Activated CD8-positive, alpha-beta T cell treated with anti-CD3 and anti-CD28 coated beads for 36 hours (primary cell): ENCODE measurements around the gene ROCK2. TPM values are rescaled to one million over a fixed set of nuclear protein-coding genes. Genes with fewer than 3 reads are reported as not detected.

Experiments used
- ATAC-seq: fragments of 200-7000 bp; cut with Tn5 transposase; one replicate; pipeline ENCODE4 v1.10.0; 2021; ENCODE audit warnings: mild to moderate bottlenecking, moderate library complexity
- CTCF ChIA-PET: fragments of 350-600 bp; sonication (Branson Sonifier 250); formaldehyde crosslinking; loops from one replicate; lab custom pipeline; 2021; ENCODE audit warnings: antibody characterized with exemption; lab: Charles Lee
- POLR2A ChIA-PET: fragments of 350-600 bp; sonication (Branson Sonifier 250); formaldehyde crosslinking; loops from one replicate; lab custom pipeline; 2021; ENCODE audit warnings: antibody characterized with exemption; lab: Charles Lee
- DNase-seq: peaks from one replicate; pipeline ENCODE4 v3.0.0-alpha.2; 2020
- H3K27ac Mint-ChIP-seq: one replicate; pipeline ENCODE4 v1.8.0; 2021; ENCODE audit warnings: mild to moderate bottlenecking, mixed read lengths
- H3K27me3 Mint-ChIP-seq: one replicate; pipeline ENCODE4 v1.8.0; 2021; ENCODE audit warnings: mixed read lengths
- H3K36me3 Mint-ChIP-seq: one replicate; pipeline ENCODE4 v1.8.0; 2021; ENCODE audit warnings: low read depth, mixed read lengths
- H3K4me1 Mint-ChIP-seq: one replicate; pipeline ENCODE4 v1.8.0; 2021; ENCODE audit warnings: low read depth, mixed read lengths
- H3K4me3 Mint-ChIP-seq: one replicate; pipeline ENCODE4 v1.8.0; 2021; ENCODE audit warnings: mild to moderate bottlenecking, moderate library complexity, mixed read lengths
- H3K9me3 Mint-ChIP-seq: one replicate; pipeline ENCODE4 v1.8.0; 2021; ENCODE audit warnings: mixed read lengths
- intact Hi-C: fragments of 100-400 bp; cut with micrococcal nuclease; formaldehyde crosslinking; loops from one replicate; pipeline ENCODE4 v1.10.0; 2022
- total RNA-seq, 2 experiments: library from RNA; stranded (reverse); gene quantifications; one replicate each; pipeline ENCODE4 v1.2.3, GENCODE V29; 2021
- TF ChIP-seq, protein P1 (sequence below): fragments of 200-600 bp; IDR thresholded peaks from one replicate; pipeline ENCODE4 v1.8.0; 2022; ENCODE audit warnings: antibody characterized with exemption, mild to moderate bottlenecking

ROCK2 gene
- total RNA-seq, 2 experiments from 2014 or later, result 12.7 to 13.9 TPM

DNA sequence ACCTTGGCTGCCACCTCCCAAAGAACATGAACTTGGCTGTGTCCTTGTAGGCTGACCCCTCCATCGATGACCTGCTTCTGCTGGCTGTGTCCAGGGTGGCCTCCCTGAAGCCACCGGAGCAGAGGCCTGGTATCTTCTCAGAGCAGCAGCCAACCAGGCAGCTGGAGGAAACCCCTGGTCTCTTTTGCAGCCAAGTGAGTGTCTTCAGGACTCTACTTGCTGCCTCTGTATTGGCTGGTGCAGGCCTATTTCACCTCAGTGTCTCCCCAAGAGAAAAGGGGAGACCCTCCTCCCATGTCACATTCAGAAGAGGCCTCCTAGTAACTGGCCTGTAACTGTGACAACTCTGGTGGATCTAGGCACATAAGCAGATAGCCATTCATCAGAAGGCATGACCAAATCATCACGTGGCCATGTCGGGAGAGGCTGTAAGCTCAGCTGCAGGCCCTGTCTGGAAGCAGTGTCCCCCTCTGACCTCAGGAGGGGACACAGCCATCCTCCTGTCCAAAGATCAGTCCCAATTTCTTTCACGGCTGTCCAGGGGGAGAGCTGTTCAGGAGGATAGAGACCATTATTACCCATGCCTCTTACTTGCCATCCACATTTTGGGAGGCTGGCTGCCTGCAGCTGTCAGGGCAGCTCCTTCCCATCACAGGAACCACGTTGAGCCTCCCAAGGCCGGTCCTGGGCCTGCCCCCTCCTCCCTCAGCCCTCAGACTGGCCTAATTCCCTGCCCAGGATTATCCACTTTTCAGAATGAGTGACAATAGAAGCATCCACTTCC lies 20.9 kb upstream of the ROCK2 start:
- Mint-ChIP-seq H3K27ac (no peak overlapping the region), H3K4me3 (no peak overlapping the region), H3K9me3 (no peaks in the 10 kb centered on the region), H3K36me3 (no peaks in the 10 kb centered on the region), H3K4me1 (no peaks in the 10 kb centered on the region), H3K27me3 (no peaks in the 10 kb centered on the region)
- TF ChIP-seq, protein P1, sequence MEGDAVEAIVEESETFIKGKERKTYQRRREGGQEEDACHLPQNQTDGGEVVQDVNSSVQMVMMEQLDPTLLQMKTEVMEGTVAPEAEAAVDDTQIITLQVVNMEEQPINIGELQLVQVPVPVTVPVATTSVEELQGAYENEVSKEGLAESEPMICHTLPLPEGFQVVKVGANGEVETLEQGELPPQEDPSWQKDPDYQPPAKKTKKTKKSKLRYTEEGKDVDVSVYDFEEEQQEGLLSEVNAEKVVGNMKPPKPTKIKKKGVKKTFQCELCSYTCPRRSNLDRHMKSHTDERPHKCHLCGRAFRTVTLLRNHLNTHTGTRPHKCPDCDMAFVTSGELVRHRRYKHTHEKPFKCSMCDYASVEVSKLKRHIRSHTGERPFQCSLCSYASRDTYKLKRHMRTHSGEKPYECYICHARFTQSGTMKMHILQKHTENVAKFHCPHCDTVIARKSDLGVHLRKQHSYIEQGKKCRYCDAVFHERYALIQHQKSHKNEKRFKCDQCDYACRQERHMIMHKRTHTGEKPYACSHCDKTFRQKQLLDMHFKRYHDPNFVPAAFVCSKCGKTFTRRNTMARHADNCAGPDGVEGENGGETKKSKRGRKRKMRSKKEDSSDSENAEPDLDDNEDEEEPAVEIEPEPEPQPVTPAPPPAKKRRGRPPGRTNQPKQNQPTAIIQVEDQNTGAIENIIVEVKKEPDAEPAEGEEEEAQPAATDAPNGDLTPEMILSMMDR, result no peak
- intact Hi-C loops, result no loop called here
- CTCF ChIA-PET, result interaction anchor here (1.4 kb wide), 1 partner anchor 218 kb away, joined by 5 read pairs; no protein-coding TSS in a partner anchor
- ATAC-seq, result no peak
- POLR2A ChIA-PET, result interaction anchor here (0.8 kb wide), 1 partner anchor 37 kb away, joined by 3 read pairs; no protein-coding TSS in a partner anchor
- no peak for DNase-seq

GRCh38 chr2:11364565-11364887 lies 20.1 kb upstream of the ROCK2 start:
- CTCF ChIA-PET, result interaction anchor here (1.4 kb wide), 1 partner anchor 219 kb away, joined by 5 read pairs; no protein-coding TSS in a partner anchor
- H3K4me1 Mint-ChIP-seq, result no peaks in the 10 kb centered on the region
- H3K9me3 Mint-ChIP-seq, result no peaks in the 10 kb centered on the region
- H3K4me3 Mint-ChIP-seq, result no peak overlapping the region
- TF ChIP-seq, protein P1, result no peak
- no peak overlapping the region for H3K27ac Mint-ChIP-seq
- DNase-seq (no peak), ATAC-seq (no peak)
- POLR2A ChIA-PET, result interaction anchor here (0.8 kb wide), 1 partner anchor 36 kb away, joined by 3 read pairs; no protein-coding TSS in a partner anchor
- H3K27me3 Mint-ChIP-seq, result no peaks in the 10 kb centered on the region
- intact Hi-C loops, result no loop called here
- no peaks in the 10 kb centered on the region for H3K36me3 Mint-ChIP-seq

DNA sequence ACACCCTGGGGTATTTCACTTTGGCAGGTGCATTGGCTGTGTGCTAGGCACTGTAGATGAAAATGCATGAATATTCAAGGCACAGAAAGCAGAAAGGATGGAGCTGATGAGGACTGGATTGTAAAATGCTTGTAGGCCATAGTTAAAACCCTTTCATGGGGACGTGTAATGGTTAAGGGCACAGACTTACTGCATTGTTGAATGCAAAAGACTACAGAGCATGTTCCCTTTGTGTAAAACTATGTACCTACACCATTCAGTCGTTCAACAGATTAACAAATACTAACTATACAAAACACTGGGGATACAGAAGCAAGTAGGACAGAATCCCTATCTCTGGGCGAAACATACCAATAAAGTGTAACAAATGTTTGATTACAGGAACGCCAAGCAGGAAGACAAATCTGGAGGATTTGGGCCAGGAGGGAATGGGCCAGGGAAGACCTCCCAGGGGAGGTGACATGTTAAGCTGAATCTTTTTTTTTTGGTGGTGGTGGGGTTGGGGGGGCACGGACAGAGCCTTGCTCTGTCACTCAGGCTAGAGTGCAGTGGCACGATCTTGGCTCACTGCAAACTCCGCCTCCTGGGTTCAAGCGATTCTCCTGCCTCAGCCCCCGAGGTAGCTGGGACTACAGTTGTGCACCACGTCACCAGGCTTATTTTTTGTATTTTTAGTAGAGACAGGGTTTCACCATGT lies 19.6 kb upstream of the ROCK2 start:
- Mint-ChIP-seq H3K36me3 (no peaks in the 10 kb centered on the region), H3K9me3 (no peaks in the 10 kb centered on the region), H3K27me3 (no peaks in the 10 kb centered on the region), H3K4me3 (no peak overlapping the region), H3K4me1 (no peaks in the 10 kb centered on the region), H3K27ac (no peak overlapping the region)
- ChIA-PET POLR2A (interaction anchor here (0.8 kb wide), 1 partner anchor 36 kb away, joined by 3 read pairs; no protein-coding TSS in a partner anchor), CTCF (interaction anchor here (1.4 kb wide), 1 partner anchor 219 kb away, joined by 5 read pairs; no protein-coding TSS in a partner anchor)
- TF ChIP-seq, protein P1, result no peak
- ATAC-seq (no peak), DNase-seq (no peak)
- intact Hi-C loops, result no loop called here

- Mint-ChIP-seq H3K36me3 (no peaks in the 10 kb centered on the region), H3K9me3 (no peaks in the 10 kb centered on the region)
- intact Hi-C loops, result no loop called here
These were observed 15.4 kb upstream of the ROCK2 start for GRCh38 chr2:11359865-11360264.

More at GRCh38 chr2:11359865-11360264, 15.4 kb upstream of the ROCK2 start:
- no peak overlapping the region for H3K4me3 Mint-ChIP-seq
- POLR2A ChIA-PET, result no interaction called here
- DNase-seq (no peak), ATAC-seq (no peak)
- H3K27ac Mint-ChIP-seq, result no peak overlapping the region
- H3K27me3 Mint-ChIP-seq, result no peaks in the 10 kb centered on the region
- no peaks in the 10 kb centered on the region for H3K4me1 Mint-ChIP-seq
- CTCF ChIA-PET, result interaction anchor here (1.2 kb wide), 1 partner anchor 223 kb away, joined by 3 read pairs; no protein-coding TSS in a partner anchor
- TF ChIP-seq, protein P1, result no peak
